BLaER1 treated with 17β-estradiol and CSF1 and Interleukin-3, amounts not matched to agents 10 nM and 100 nM (cell line): ENCODE results near the gene ESYT3.
"Not testable (repeated sequence)": the region's sequence is repeated elsewhere in the genome, so short reads cannot be mapped to it uniquely, and the experiment has no call there.

Source experiments
- H3K27ac ChIP-seq, 11 experiments: shearing (Covaris generic); formaldehyde crosslinking; 2 replicates each; pipeline ENCODE4 v1.8.1; 2022
- H3K27me3 ChIP-seq, 11 experiments: shearing (Covaris generic); formaldehyde crosslinking; 2 replicates each; pipeline ENCODE4 v1.8.1; 2022
- H3K36me3 ChIP-seq, 11 experiments: shearing (Covaris generic); formaldehyde crosslinking; 2 replicates each; pipeline ENCODE4 v1.8.1; 2022
- H3K4me1 ChIP-seq, 10 experiments: shearing (Covaris generic); formaldehyde crosslinking; 2 replicates each; pipeline ENCODE4 v1.8.1; 2022
- H3K4me2 ChIP-seq, 11 experiments: shearing (Covaris generic); formaldehyde crosslinking; 2 replicates each; pipeline ENCODE4 v1.8.1; 2022
- H3K4me3 ChIP-seq, 10 experiments: shearing (Covaris generic); formaldehyde crosslinking; 2 replicates each; pipeline ENCODE4 v1.8.1; 2022
- H3K9ac ChIP-seq, 11 experiments: shearing (Covaris generic); formaldehyde crosslinking; 2 replicates each; pipeline ENCODE4 v1.8.1; 2022
- H3K9me3 ChIP-seq, 11 experiments: shearing (Covaris generic); formaldehyde crosslinking; replicated peaks in 1 of 11; 2 replicates each; pipeline ENCODE4 v1.8.1; 2022
- H4K20me1 ChIP-seq, 11 experiments: shearing (Covaris generic); formaldehyde crosslinking; 2 replicates each; pipeline ENCODE4 v1.8.1; 2022
- Cebpa-rat ChIP-seq, 11 experiments: shearing (Covaris generic); IDR thresholded peaks; 2 replicates each; pipeline ENCODE4 v1.8.1; 2022

Gene ESYT3

DNA sequence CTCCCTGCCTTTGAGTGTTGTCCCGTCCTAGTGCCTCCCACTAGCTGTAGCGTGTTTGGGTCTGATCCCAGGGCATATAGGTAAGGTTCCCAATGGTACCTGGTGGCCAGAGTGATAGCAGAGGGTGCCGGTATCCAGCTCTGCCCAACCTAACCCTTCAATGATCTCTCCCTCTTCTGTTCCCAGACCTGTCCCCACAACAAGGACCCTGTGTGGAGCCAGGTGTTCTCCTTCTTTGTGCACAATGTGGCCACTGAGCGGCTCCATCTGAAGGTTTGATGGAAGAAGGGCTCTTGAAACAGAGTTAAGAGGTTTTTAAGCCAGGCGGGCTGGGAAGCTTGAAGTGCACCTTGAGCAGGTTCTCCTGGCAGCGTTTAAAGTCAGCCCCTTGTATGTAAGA is 35.5 kb downstream of the ESYT3 start:
- H3K4me3 ChIP-seq = no peak overlapping the region
- TF ChIP-seq Cebpa-rat (IDR thresholded peaks at IDR 0.05) = no peak
- H3K4me2 ChIP-seq = no peak overlapping the region
- H3K9ac ChIP-seq = no peak overlapping the region
- H3K27me3 ChIP-seq = no peaks in the 10 kb centered on the region
- H3K36me3 ChIP-seq = no peaks in the 10 kb centered on the region
- peaks cover 0 to 4% (median 0%) of the 10 kb centered on the region in 10 experiments; a peak in 2 of 20 replicates for H3K4me1 ChIP-seq
- no peak overlapping the region for H3K27ac ChIP-seq
- H4K20me1 ChIP-seq = no peaks in the 10 kb centered on the region
- H3K9me3 ChIP-seq = no peaks in the 10 kb centered on the region

GRCh38 chr3:138470687-138471086 is 36.3 kb downstream of the ESYT3 start:
- H3K4me1 ChIP-seq = peaks cover 0 to 4% (median 0%) of the 10 kb centered on the region in 10 experiments; a peak in 2 of 20 replicates
- no peaks in the 10 kb centered on the region for H3K27me3 ChIP-seq
- no peaks in the 10 kb centered on the region for H3K36me3 ChIP-seq
- TF ChIP-seq Cebpa-rat (IDR thresholded peaks at IDR 0.05) = no peak
- H3K4me3 ChIP-seq = no peak overlapping the region
- no peaks in the 10 kb centered on the region for H4K20me1 ChIP-seq
- no peak overlapping the region for H3K4me2 ChIP-seq
- H3K9ac ChIP-seq = no peak overlapping the region
- no peak overlapping the region for H3K27ac ChIP-seq
- no peaks in the 10 kb centered on the region for H3K9me3 ChIP-seq

GRCh38 chr3:138471481-138471880 is 37.1 kb downstream of the ESYT3 start:
- no peaks in the 10 kb centered on the region for H3K9me3 ChIP-seq
- no peak overlapping the region for H3K4me2 ChIP-seq
- H3K36me3 ChIP-seq = no peaks in the 10 kb centered on the region
- no peaks in the 10 kb centered on the region for H4K20me1 ChIP-seq
- TF ChIP-seq Cebpa-rat (IDR thresholded peaks at IDR 0.05) = no peak
- no peaks in the 10 kb centered on the region for H3K27me3 ChIP-seq
- H3K27ac ChIP-seq = no peak overlapping the region
- H3K4me1 ChIP-seq = peaks cover 0 to 4% (median 0%) of the 10 kb centered on the region in 10 experiments; a peak in 2 of 20 replicates
- H3K9ac ChIP-seq = no peak overlapping the region
- H3K4me3 ChIP-seq = no peak overlapping the region

DNA sequence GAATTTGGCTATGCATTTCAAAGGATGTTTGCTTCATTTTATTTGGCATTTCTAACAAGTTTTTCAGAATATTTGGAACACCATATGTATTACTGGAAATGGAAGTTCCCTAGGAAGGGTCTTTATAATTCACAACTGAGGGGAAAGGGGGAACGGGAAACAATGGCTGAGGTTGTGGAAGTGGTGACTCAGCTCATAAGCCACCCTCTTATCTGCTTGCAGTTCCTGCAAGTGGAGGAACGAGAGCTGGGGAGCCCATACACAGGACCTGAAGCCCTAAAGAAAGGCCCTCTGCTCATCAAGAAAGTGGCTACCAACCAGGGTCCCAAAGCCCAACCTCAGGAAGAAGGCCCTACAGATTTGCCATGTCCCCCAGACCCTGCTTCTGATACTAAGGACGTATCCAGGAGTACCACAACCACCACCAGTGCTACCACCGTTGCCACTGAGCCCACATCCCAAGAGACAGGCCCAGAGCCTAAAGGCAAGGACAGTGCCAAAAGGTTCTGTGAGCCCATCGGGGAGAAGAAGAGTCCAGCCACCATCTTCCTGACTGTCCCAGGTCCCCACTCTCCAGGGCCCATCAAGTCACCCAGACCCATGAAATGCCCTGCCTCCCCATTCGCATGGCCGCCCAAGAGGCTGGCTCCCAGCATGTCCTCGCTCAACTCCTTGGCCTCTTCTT is 37.9 kb downstream of the ESYT3 start:
- Histone ChIP-seq H3K4me3 (no peak overlapping the region), H3K9ac (no peak overlapping the region), H3K27ac (no peak overlapping the region), H3K4me2 (0 out of 22 replicates have a peak overlapping the region, but pooled peaks of 1 of the 11 experiments have one; percentile 7), H3K36me3 (no peaks in the 10 kb centered on the region), H3K27me3 (no peaks in the 10 kb centered on the region), H3K9me3 (no peaks in the 10 kb centered on the region), H4K20me1 (no peaks in the 10 kb centered on the region), H3K4me1 (peaks cover 0 to 4% (median 0%) of the 10 kb centered on the region in 10 experiments; a peak in 3 of 20 replicates)
- TF ChIP-seq Cebpa-rat (IDR thresholded peaks at IDR 0.05) = no peak

DNA sequence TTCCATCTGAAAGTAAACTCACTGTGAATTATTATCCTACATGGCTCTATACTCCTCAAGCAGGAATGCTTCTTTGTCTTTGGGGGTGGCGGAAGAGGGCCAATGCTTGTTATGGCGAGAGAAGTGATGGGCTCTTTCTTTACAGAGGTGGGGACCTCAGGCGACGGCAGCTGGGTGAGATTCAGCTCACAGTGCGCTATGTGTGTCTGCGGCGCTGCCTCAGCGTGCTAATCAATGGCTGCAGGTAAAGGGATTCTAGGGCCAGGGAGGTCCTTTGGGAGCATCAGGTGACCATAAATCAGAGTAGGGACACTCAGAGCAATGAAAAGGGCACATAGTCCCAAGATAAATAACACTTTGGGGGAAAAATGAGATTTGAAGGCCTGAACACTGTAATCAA is 39.0 kb downstream of the ESYT3 start:
- Histone ChIP-seq H3K27ac (no peak overlapping the region), H3K27me3 (no peaks in the 10 kb centered on the region), H3K9ac (no peak overlapping the region), H3K4me1 (peaks cover 0 to 11% (median 0%) of the 10 kb centered on the region in 10 experiments; a peak in 6 of 20 replicates), H3K4me2 (no peak overlapping the region), H3K4me3 (no peak overlapping the region), H4K20me1 (no peaks in the 10 kb centered on the region), H3K36me3 (no peaks in the 10 kb centered on the region), H3K9me3 (no peaks in the 10 kb centered on the region)
- no peak for TF ChIP-seq Cebpa-rat (IDR thresholded peaks at IDR 0.05)

DNA sequence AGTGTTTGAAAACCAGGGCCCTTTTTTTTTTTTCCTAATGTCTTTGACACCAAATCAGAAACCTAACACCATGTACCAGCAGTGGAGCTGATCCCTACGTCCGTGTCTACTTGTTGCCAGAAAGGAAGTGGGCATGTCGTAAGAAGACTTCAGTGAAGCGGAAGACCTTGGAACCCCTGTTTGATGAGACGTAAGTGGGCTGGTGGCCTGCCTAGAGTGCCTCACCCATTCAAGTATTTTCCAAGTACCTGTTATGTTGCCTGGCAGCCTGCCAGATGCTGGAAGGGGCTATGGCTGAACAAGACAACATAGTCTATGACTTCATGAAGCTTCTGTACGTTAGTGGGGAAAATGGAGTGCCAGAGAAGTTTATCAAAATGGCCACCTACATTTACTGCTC is 39.7 kb downstream of the ESYT3 start:
- H3K4me3 ChIP-seq = no peak overlapping the region
- no peak for TF ChIP-seq Cebpa-rat (IDR thresholded peaks at IDR 0.05)

DNA sequence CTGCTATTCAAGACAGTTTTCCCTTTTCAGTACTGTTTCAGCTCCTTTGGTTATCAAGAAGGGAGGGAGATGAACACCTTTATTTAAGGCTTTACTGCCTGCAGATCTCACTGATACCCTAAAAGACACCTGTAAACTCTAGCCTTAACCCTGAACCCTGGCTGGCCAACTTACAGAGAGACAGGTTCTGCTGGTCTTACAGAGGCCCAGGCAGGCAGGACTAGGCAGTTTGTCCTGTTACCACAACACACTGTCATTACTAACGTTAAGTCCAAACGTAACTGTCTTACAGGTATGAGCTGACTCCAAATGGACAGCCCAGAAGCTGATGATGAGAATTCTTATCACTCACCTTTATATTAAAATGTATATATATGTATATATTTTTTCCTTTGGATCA is 42.1 kb downstream of the ESYT3 start:
- no peak for TF ChIP-seq Cebpa-rat (IDR thresholded peaks at IDR 0.05)
- Histone ChIP-seq H3K36me3 (no peaks in the 10 kb centered on the region), H3K4me1 (peaks cover 0 to 11% (median 0%) of the 10 kb centered on the region in 10 experiments; a peak in 6 of 20 replicates), H3K9ac (no peak overlapping the region), H3K27me3 (no peaks in the 10 kb centered on the region), H3K4me3 (no peak overlapping the region), H3K4me2 (no peak overlapping the region), H4K20me1 (no peaks in the 10 kb centered on the region), H3K27ac (no peak overlapping the region), H3K9me3 (no peaks in the 10 kb centered on the region)

More for the DNA sequence above, 39.7 kb downstream of the ESYT3 start:
- no peaks in the 10 kb centered on the region for H4K20me1 ChIP-seq
- no peaks in the 10 kb centered on the region for H3K27me3 ChIP-seq
- H3K36me3 ChIP-seq = no peaks in the 10 kb centered on the region
- no peak overlapping the region for H3K4me2 ChIP-seq
- peaks cover 0 to 11% (median 0%) of the 10 kb centered on the region in 10 experiments; a peak in 6 of 20 replicates for H3K4me1 ChIP-seq
- H3K9me3 ChIP-seq = no peaks in the 10 kb centered on the region
- no peak overlapping the region for H3K27ac ChIP-seq
- H3K9ac ChIP-seq = no peak overlapping the region

- Histone ChIP-seq H3K36me3 (no peaks in the 10 kb centered on the region), H3K27ac (no peak overlapping the region), H3K4me3 (no peak overlapping the region), H3K4me1 (peaks cover 0 to 11% (median 0%) of the 10 kb centered on the region in 10 experiments; a peak in 6 of 20 replicates), H3K27me3 (no peaks in the 10 kb centered on the region), H3K9me3 (no peaks in the 10 kb centered on the region), H3K9ac (no peak overlapping the region), H3K4me2 (0 out of 22 replicates have a peak overlapping the region, but pooled peaks of 1 of the 11 experiments have one; percentile 25), H4K20me1 (no peaks in the 10 kb centered on the region)
- TF ChIP-seq Cebpa-rat (IDR thresholded peaks at IDR 0.05) = no peak
Observed at GRCh38 chr3:138477120-138477519, 42.7 kb downstream of the ESYT3 start.

DNA sequence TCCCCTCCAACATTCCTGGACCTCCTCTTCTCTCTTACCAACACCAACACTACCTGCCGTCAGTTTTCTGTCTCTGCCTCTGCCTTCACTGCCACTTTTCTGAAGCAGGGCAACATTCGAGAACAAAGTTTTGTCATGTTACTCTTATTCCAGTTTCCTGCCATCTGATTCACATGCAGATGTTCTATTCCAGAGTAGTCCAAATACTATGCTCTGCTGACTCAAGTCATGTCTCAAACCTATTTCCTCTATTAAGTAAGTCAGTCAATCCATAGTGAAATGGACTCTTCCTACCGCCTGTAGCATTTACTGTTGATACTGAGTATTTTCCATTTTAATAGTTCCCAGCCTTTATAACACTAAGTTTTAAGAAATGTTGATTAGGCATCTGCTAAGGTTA is 43.4 kb downstream of the ESYT3 start:
- no peaks in the 10 kb centered on the region for H3K9me3 ChIP-seq
- no peaks in the 10 kb centered on the region for H4K20me1 ChIP-seq
- H3K4me2 ChIP-seq = peak overlapping the region in 2 of 11 experiments; percentile 25 to 44; a peak in 3 of 22 replicates
- TF ChIP-seq Cebpa-rat (IDR thresholded peaks at IDR 0.05) = no peak
- no peak overlapping the region for H3K9ac ChIP-seq
- peaks cover 0 to 11% (median 0%) of the 10 kb centered on the region in 10 experiments; a peak in 5 of 20 replicates for H3K4me1 ChIP-seq
- H3K36me3 ChIP-seq = no peaks in the 10 kb centered on the region
- no peak overlapping the region for H3K27ac ChIP-seq
- no peaks in the 10 kb centered on the region for H3K27me3 ChIP-seq
- H3K4me3 ChIP-seq = no peak overlapping the region

DNA sequence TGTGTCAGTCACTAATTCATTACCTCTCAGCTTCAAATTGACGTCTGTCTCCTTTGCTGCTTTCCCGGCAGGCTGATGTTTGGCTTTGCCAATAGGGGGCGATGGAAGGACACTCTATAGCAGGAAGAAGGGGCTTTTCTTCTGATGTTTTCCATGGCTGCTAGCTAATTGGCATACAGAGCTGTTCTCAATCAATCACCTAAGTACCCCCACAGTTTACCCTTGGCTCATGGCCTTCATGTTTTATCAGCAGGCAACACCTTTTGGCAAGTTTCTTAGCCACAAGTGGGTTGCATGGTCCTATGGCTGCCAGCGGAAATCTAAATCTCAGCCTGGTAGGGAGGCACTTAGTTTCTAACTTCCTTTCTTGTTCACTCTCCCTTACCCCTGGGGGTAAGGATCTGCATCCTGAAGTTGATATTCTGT is 45.0 kb downstream of the ESYT3 start:
- TF ChIP-seq Cebpa-rat (IDR thresholded peaks at IDR 0.05) = no peak
- Histone ChIP-seq H3K4me2 (no peak overlapping the region), H3K27me3 (no peaks in the 10 kb centered on the region), H3K9ac (no peak overlapping the region), H4K20me1 (no peaks in the 10 kb centered on the region), H3K4me3 (no peak overlapping the region), H3K27ac (no peak overlapping the region), H3K4me1 (peaks cover 0 to 11% (median 0%) of the 10 kb centered on the region in 10 experiments; a peak in 4 of 20 replicates), H3K9me3 (peaks cover 0 to 5% (median 2%) of the 10 kb centered on the region in 11 experiments; a peak in 10 of 22 replicates), H3K36me3 (no peaks in the 10 kb centered on the region)

- not testable (repeated sequence) for H3K27ac ChIP-seq, H4K20me1 ChIP-seq, H3K9ac ChIP-seq, H3K27me3 ChIP-seq, H3K4me1 ChIP-seq, H3K4me3 ChIP-seq, H3K4me2 ChIP-seq, H3K36me3 ChIP-seq
- peaks cover 42 to 56% (median 52%) of the 10 kb centered on the region in 11 experiments for H3K9me3 ChIP-seq
Observed at GRCh38 chr3:138484672-138485071, 50.3 kb downstream of the ESYT3 start.

DNA sequence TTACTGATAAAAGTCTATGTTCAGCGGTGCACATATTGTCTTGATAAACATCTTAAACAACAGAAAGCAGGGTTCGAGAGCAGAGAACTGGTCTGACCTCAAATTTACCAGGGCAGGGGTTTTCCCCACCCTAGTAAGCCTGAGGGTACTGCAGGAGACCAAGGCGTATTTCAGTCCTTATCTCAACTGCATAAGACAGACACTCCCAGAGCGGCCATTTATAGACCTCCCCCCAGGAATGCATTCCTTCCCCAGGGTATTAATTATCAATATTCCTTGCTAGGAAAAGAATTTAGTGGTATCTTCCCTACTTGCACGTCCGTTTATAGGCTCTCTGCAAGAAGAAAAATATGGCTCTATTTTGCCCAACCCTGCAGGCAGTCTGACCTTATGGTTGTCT is 52.2 kb downstream of the ESYT3 start:
- Histone ChIP-seq H3K9me3 (peaks cover 42 to 72% (median 53%) of the 10 kb centered on the region in 11 experiments), H3K4me3 (peak overlapping the region in 2 of 10 experiments; percentile 2 to 14; a peak in 1 of 20 replicates)
- not testable (repeated sequence) for H4K20me1 ChIP-seq, H3K27me3 ChIP-seq, H3K9ac ChIP-seq, H3K4me1 ChIP-seq, H3K36me3 ChIP-seq, H3K4me2 ChIP-seq, H3K27ac ChIP-seq
